ENCODE measurements around the gene BBS7.

- no peak for TF ChIP-seq CEBPB (IDR thresholded peaks at IDR 0.05; ENCODE audit: borderline replicate concordance in 1 of 2, low read depth in 2 of 2, low read length in 2 of 2)
- TF ChIP-seq NFXL1 (IDR thresholded peaks at IDR 0.05; ENCODE audit: borderline replicate concordance): no peak
- TF ChIP-seq CTCF (IDR thresholded peaks at IDR 0.05 in 2 of 3, conservative IDR thresholded peaks at IDR 0.05 in 1 of 3; ENCODE audit: control insufficient read depth in 2 of 3, extremely low read depth in 1 of 3, insufficient read depth in 1 of 3, low read depth in 3 of 3, low read length in 3 of 3): no peak
- TF ChIP-seq ZNF207 (IDR thresholded peaks at IDR 0.05; ENCODE audit: borderline replicate concordance): no peak
- no peak for TF ChIP-seq RELA (IDR thresholded peaks at IDR 0.05; ENCODE audit: borderline replicate concordance, partially characterized antibody)
- TF ChIP-seq CHD2 (IDR thresholded peaks at IDR 0.05; ENCODE audit: borderline replicate concordance, low read depth, low read length): no peak
- no peak for TF ChIP-seq RCOR1 (conservative IDR thresholded peaks at IDR 0.05; ENCODE audit: low read depth, low read length)
- no peak for TF ChIP-seq MAX (IDR thresholded peaks at IDR 0.05; ENCODE audit: low read depth, low read length)
- no peak for TF ChIP-seq USF2 (IDR thresholded peaks at IDR 0.05; ENCODE audit: borderline replicate concordance, low read depth, low read length)
- TF ChIP-seq JUND (IDR thresholded peaks at IDR 0.05; ENCODE audit: low read depth, low read length): no peak
- TF ChIP-seq MYC (IDR thresholded peaks at IDR 0.05; ENCODE audit: insufficient read depth, insufficient read length, insufficient replicate concordance, low read length, severe bottlenecking): no peak
- no peak for TF ChIP-seq E2F8 (IDR thresholded peaks at IDR 0.05; ENCODE audit: low read depth, partially characterized antibody)
- TF ChIP-seq SP1 (IDR thresholded peaks at IDR 0.05; ENCODE audit: low read depth, low read length): no peak
- TF ChIP-seq PBX3 (IDR thresholded peaks at IDR 0.05; ENCODE audit: insufficient replicate concordance, low read depth, low read length): no peak
These were observed 27.4 kb downstream of the BBS7 start for GRCh38 chr4:121842862-121843261.
